ENCODE results near the gene UBE2Q1. TPM values are rescaled to one million over a fixed set of nuclear protein-coding genes. Genes with fewer than 3 reads are reported as not detected.

Gene UBE2Q1
- total RNA-seq, 1 experiment from 2014 or later, result 61.2 TPM

- in situ Hi-C loops (cut with HindIII; ENCODE audit: low sequenced_read_pairs), result no loop called here
These were observed 36.8 kb downstream of the UBE2Q1 start for GRCh38 chr1:154521695-154522094.

GRCh38 chr1:154520333-154520732 lies 38.1 kb downstream of the UBE2Q1 start:
- DNase-seq (ENCODE audit: low spot score), result no peak
- in situ Hi-C loops (cut with HindIII; ENCODE audit: low sequenced_read_pairs), result no loop called here

More at GRCh38 chr1:154521695-154522094, 36.8 kb downstream of the UBE2Q1 start:
- no peak for DNase-seq (ENCODE audit: low spot score)

- no peak for DNase-seq (ENCODE audit: low spot score)
- in situ Hi-C loops (cut with HindIII; ENCODE audit: low sequenced_read_pairs), result no loop called here
These were observed 38.9 kb downstream of the UBE2Q1 start for GRCh38 chr1:154519591-154519991.

GRCh38 chr1:154517661-154518060 lies 40.8 kb downstream of the UBE2Q1 start:
- DNase-seq (ENCODE audit: low spot score), result no peak
- in situ Hi-C loops (cut with HindIII; ENCODE audit: low sequenced_read_pairs), result no loop called here

- in situ Hi-C loops (cut with HindIII; ENCODE audit: low sequenced_read_pairs), result no loop called here
- no peak for DNase-seq (ENCODE audit: low spot score)
These were observed 44.4 kb downstream of the UBE2Q1 start for GRCh38 chr1:154514066-154514553.

- in situ Hi-C loops (cut with HindIII; ENCODE audit: low sequenced_read_pairs), result no loop called here
- DNase-seq (ENCODE audit: low spot score), result no peak
These were observed 45.7 kb downstream of the UBE2Q1 start for GRCh38 chr1:154512760-154513159.

- DNase-seq (ENCODE audit: low spot score), result no peak
- in situ Hi-C loops (cut with HindIII; ENCODE audit: low sequenced_read_pairs), result no loop called here
These were observed 54.6 kb downstream of the UBE2Q1 start for GRCh38 chr1:154503898-154504297.

- no peak for DNase-seq (ENCODE audit: low spot score)
- in situ Hi-C loops (cut with HindIII; ENCODE audit: low sequenced_read_pairs), result no loop called here
These were observed 55.7 kb downstream of the UBE2Q1 start for GRCh38 chr1:154502744-154503115.

GRCh38 chr1:154502066-154502743 lies 56.3 kb downstream of the UBE2Q1 start, which contains the start of the genes SHE and TDRD10:
TSS of gene SHE (minus strand) at chr1:154502412. CDS start at chr1:154502026, 386 bp downstream.
TSS of gene TDRD10 (plus strand) at chr1:154502219. CDS start at chr1:154506904, 4,685 bp downstream.
- in situ Hi-C loops (cut with HindIII; ENCODE audit: low sequenced_read_pairs), result no loop called here
- DNase-seq (ENCODE audit: low spot score), result no peak

- DNase-seq (ENCODE audit: low spot score), result no peak
- in situ Hi-C loops (cut with HindIII; ENCODE audit: low sequenced_read_pairs), result no loop called here
These were observed 56.9 kb downstream of the UBE2Q1 start for GRCh38 chr1:154501423-154502065.

- DNase-seq (ENCODE audit: low spot score), result no peak
- in situ Hi-C loops (cut with HindIII; ENCODE audit: low sequenced_read_pairs), result no loop called here
These were observed 57.9 kb downstream of the UBE2Q1 start for GRCh38 chr1:154500533-154500932.

GRCh38 chr1:154499446-154499845 lies 59.0 kb downstream of the UBE2Q1 start:
- DNase-seq (ENCODE audit: low spot score), result no peak
- in situ Hi-C loops (cut with HindIII; ENCODE audit: low sequenced_read_pairs), result no loop called here

Other genes with a start within 250 kb of the UBE2Q1 start
- 0.24 TPM in 1 of 2 replicates, not detected in the other for gene AQP10, start 237.6 kb downstream of the UBE2Q1 start, total RNA-seq (2014; rRNA removed; shearing (Covaris generic))
- gene ATP8B2, start 233.1 kb downstream of the UBE2Q1 start, total RNA-seq (2014; rRNA removed; shearing (Covaris generic)), result 66.6 and 73.8 TPM in 2 replicates
- gene IL6R, start 153.3 kb downstream of the UBE2Q1 start, total RNA-seq (2014; rRNA removed; shearing (Covaris generic)), result 4.7 and 44.7 TPM in 2 replicates
- gene TDRD10, start 56.4 kb downstream of the UBE2Q1 start, total RNA-seq (2014; rRNA removed; shearing (Covaris generic)), result 0.17 TPM in 1 of 2 replicates, not detected in the other
- not detected in 2 replicates for gene SHE, start 56.2 kb downstream of the UBE2Q1 start, total RNA-seq (2014; rRNA removed; shearing (Covaris generic))
- gene CHRNB2, start 9.1 kb upstream of the UBE2Q1 start, total RNA-seq (2014; rRNA removed; shearing (Covaris generic)), result not detected in 2 replicates
- 67.4 and 94.1 TPM in 2 replicates for gene ADAR, start 49.5 kb upstream of the UBE2Q1 start, total RNA-seq (2014; rRNA removed; shearing (Covaris generic))